Measurements from ENCODE around the gene POLR2A. TPM values are rescaled to one million over a fixed set of nuclear protein-coding genes. Genes with fewer than 3 reads are reported as not detected.
A peak's percentile ranks its signal among the peaks of the same experiment; 100 is the strongest.
"Not testable (repeated sequence)": the region's sequence is repeated elsewhere in the genome, so short reads cannot be mapped to it uniquely, and the experiment has no call there.

The POLR2A gene
- total RNA-seq, 4 donors from 2014 or later, result 87.0 to 163 (median 125) TPM

DNA sequence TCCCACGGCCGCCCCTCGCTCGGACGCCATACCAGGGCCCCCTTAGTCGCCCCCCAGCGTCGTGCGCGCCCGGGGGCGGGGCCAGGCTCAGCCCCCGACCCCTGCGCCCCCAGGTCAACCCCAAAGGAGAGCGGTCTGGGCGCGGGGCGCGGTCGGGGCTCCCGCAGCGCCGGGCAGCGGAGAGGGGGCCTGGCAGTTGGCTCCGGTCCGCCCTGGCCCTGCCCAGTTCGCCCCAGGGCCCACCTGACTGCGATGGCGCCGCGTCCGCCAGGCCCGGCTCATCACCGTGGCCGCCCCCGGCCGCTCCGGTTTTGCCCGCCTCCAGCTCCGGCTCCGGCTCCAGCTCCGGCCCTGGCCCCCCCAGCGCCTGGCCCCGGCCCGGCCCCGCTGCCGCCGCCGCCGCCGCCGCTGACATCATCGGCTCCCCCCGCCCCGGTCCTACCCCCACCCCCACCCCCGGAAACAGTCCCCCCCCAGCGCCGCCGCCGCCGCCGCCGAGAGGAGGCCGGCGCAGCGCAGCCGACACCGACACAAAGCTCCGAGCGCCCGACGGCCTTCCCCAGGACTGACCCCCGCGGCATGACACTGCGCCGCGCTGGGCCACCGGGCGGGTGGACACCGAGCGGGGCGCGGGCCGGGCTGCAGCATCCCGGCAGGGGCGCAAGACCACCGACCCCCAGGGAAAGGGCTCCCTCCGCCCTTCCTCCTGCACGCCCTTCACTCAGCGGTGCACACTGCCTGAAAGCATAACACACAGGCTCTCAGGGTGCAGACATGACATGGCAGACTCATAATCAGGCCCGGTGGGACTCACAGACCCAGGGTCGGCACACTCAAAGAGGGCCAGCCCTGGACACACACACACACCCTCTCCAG lies 4.7 kb upstream of the POLR2A start, which contains the start of gene ZBTB4:
Gene ZBTB4, minus strand, starts transcription at position 419 of the 876 bp plus-strand sequence. CDS start 12,830 bp downstream, outside the sequence.
- H3K4me3 ChIP-seq, result peak within 1 kb of the TSS; percentile 69 to 100 (median 88)
- no peaks in the 10 kb centered on the region for H3K27me3 ChIP-seq
- peaks cover 0 to 67% (median 47%) of the 10 kb centered on the region in 4 donors for H3K4me1 ChIP-seq
- TF ChIP-seq POLR2A (IDR thresholded peaks at IDR 0.05) (peak; percentile 56 to 80), EP300 (IDR thresholded peaks at IDR 0.05) (peak in 1 of 2 donors; percentile 86), CTCF (IDR thresholded peaks at IDR 0.05) (no peak)
- WGBS, 2 donors, result 0 to 2% methylated on average over 23 to 42 of the region's 92 CpGs
- no peaks in the 10 kb centered on the region for H3K9me3 ChIP-seq
- no peak for DNase-seq (ENCODE audit: low spot score in 2 of 2)
- H3K27ac ChIP-seq, result peak within 1 kb of the TSS; percentile 96 to 100 (median 100)
- no peaks in the 10 kb centered on the region for H3K36me3 ChIP-seq

DNA sequence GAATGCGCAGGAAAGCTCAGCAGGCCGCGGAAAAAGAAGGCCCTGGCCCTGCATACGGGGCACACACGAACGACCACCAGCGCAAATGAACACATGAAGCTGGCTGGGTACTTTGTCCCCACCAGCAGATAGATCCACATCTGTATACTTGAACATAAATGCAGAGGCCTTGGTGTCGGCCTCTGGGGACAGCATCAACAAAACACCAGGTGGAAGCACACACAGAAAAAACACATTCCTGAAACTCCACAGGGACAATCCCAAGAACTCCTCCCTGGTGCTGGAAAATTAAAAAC lies 4.1 kb upstream of the POLR2A start:
- Histone ChIP-seq H3K4me1 (peaks cover 0 to 64% (median 47%) of the 10 kb centered on the region in 4 donors), H3K27ac (peak overlapping the region; percentile 96 to 100 (median 100)), H3K36me3 (no peaks in the 10 kb centered on the region), H3K9me3 (no peaks in the 10 kb centered on the region), H3K4me3 (peak overlapping the region; percentile 69 to 100 (median 88)), H3K27me3 (no peaks in the 10 kb centered on the region)
- DNase-seq (ENCODE audit: low spot score in 2 of 2), result no peak
- TF ChIP-seq EP300 (IDR thresholded peaks at IDR 0.05) (no peak), POLR2A (IDR thresholded peaks at IDR 0.05) (no peak), CTCF (IDR thresholded peaks at IDR 0.05) (no peak)
- WGBS, 2 donors, result 2 to 3% methylated on average over 7 to 8 of the region's 8 CpGs

DNA sequence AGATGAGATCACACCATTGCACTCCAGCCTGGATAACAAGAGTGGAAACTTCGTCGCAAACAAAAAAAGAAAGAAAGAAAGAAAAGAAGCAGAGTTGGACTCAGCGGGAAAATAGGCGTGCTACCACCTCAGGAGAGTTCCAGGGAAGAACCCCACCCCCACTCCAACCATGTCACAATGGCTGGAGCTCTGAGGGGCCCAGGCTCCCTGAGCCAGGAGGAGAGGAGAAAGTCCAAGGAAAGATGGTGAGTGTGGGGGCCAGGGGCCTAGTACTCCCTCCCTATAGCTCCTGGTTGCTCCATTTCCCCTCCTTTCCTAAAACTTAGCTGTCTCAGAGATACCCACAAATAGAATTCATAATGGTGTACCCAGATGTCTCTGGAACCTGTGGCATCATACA lies 2.9 kb upstream of the POLR2A start, which contains the start of gene SLC35G6:
Gene SLC35G6, plus strand, starts transcription at position 172 of the 400 bp plus-strand sequence. Its CDS starts 71 bp downstream, at position 243.
- H3K4me3 ChIP-seq, result peak within 1 kb of the TSS in 2 of 4 donors; percentile 69 to 91
- H3K36me3 ChIP-seq; DNase-seq (ENCODE audit: low spot score in 2 of 2); H3K9me3 ChIP-seq; H3K27me3 ChIP-seq: not testable (repeated sequence)
- peak within 1 kb of the TSS; percentile 99 to 100 (median 100) for H3K27ac ChIP-seq
- 73 to 78% methylated on average over 4 of the region's 4 CpGs for WGBS, 2 donors
- H3K4me1 ChIP-seq, result peaks cover 0 to 64% (median 47%) of the 10 kb centered on the region in 4 donors

- H3K4me3 ChIP-seq; DNase-seq (ENCODE audit: low spot score in 2 of 2); H3K36me3 ChIP-seq; H3K9me3 ChIP-seq; H3K27me3 ChIP-seq: not testable (repeated sequence)
- Histone ChIP-seq H3K27ac (peak overlapping the region; percentile 98 to 100 (median 99)), H3K4me1 (peaks cover 0 to 64% (median 47%) of the 10 kb centered on the region in 4 donors)
- WGBS, 2 donors, result 82 to 90% methylated on average over 28 to 31 of the region's 31 CpGs
Observed at GRCh38 chr17:7481842-7482741, 2.1 kb upstream of the POLR2A start.

DNA sequence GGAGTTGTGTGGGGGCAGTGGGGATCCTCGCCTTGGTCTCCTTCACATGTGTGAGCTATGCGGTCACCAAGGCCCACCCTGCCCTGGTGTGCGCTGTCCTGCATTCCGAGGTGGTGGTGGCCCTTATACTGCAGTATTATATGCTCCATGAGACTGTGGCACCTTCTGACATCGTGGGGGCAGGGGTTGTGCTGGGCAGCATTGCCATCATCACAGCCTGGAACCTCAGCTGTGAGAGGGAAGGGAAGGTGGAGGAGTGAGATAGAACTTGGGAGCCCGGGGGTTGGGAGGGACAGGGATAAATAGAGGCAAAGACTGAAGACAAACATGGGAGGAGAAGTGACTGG lies 1.5 kb upstream of the POLR2A start:
- not testable (repeated sequence) for DNase-seq (ENCODE audit: low spot score in 2 of 2)

GRCh38 chr17:7483255-7484066 lies 705 bp upstream of the POLR2A start:
- Histone ChIP-seq H3K9me3 (no peaks in the 10 kb centered on the region), H3K4me1 (peaks cover 0 to 65% (median 49%) of the 10 kb centered on the region in 4 donors), H3K27me3 (no peaks in the 10 kb centered on the region), H3K36me3 (no peaks in the 10 kb centered on the region), H3K27ac (peak overlapping the region; percentile 98 to 100 (median 99)), H3K4me3 (peak overlapping the region; percentile 42 to 71 (median 62))
- 0% methylated on average over 37 to 38 of the region's 38 CpGs for WGBS, 2 donors
- TF ChIP-seq EP300 (IDR thresholded peaks at IDR 0.05), result peak; percentile 60 to 89
- TF ChIP-seq CTCF (IDR thresholded peaks at IDR 0.05), result peak in 1 of 5 experiments; percentile 13
- peak; percentile 37 to 50 for TF ChIP-seq POLR2A (IDR thresholded peaks at IDR 0.05)
- peak; percentile 96 to 99 for DNase-seq (ENCODE audit: low spot score in 2 of 2)

More for the DNA sequence above, 1.5 kb upstream of the POLR2A start:
- H3K4me1 ChIP-seq, result peaks cover 0 to 64% (median 50%) of the 10 kb centered on the region in 4 donors
- not testable (repeated sequence) for H3K36me3 ChIP-seq, H3K9me3 ChIP-seq, H3K27me3 ChIP-seq
- WGBS, 2 donors, result 66 to 69% methylated on average over 5 to 6 of the region's 6 CpGs
- H3K27ac ChIP-seq, result peak overlapping the region; percentile 98 to 100 (median 99)
- H3K4me3 ChIP-seq, result peak overlapping the region; percentile 42 to 71 (median 62)
